Skeletal muscle satellite cell (primary cell): ENCODE results near the gene CEP350.

Experiments used
- H3K27me3 ChIP-seq: 2 replicates; pipeline ENCODE4 v1.7.0; 2013; ENCODE audit warnings: low read length; ENCODE audit not compliant: control insufficient read depth, insufficient read depth
- H3K36me3 ChIP-seq: 2 replicates; pipeline ENCODE4 v1.7.0; 2013; ENCODE audit warnings: mild to moderate bottlenecking, control low read depth, low read length; ENCODE audit not compliant: insufficient read depth
- H3K4me1 ChIP-seq: 2 replicates; pipeline ENCODE4 v1.7.0; 2013; ENCODE audit warnings: low read length; ENCODE audit not compliant: control insufficient read depth, insufficient read depth
- H3K4me2 ChIP-seq: 2 replicates; pipeline ENCODE4 v1.7.0; 2013; ENCODE audit warnings: mild to moderate bottlenecking, low read length
- H3K4me3 ChIP-seq: 2 replicates; pipeline ENCODE4 v1.7.0; 2013; ENCODE audit warnings: low read length
- H3K9ac ChIP-seq: 2 replicates; pipeline ENCODE4 v1.7.0; 2013; ENCODE audit warnings: mild to moderate bottlenecking, low read depth, low read length, moderate library complexity
- H3K9me3 ChIP-seq: replicated peaks from 2 replicates; pipeline ENCODE4 v1.7.0; 2013; ENCODE audit warnings: mild to moderate bottlenecking, control low read depth, low read length

Gene CEP350

GRCh38 chr1:180083164-180083563 lies 128.6 kb downstream of the CEP350 start:
- peaks cover 4% of the 10 kb centered on the region for H3K4me1 ChIP-seq
- no peaks in the 10 kb centered on the region for H3K9me3 ChIP-seq
- no peak overlapping the region for H3K9ac ChIP-seq
- H3K27me3 ChIP-seq = no peaks in the 10 kb centered on the region
- no peak overlapping the region for H3K4me2 ChIP-seq
- H3K36me3 ChIP-seq = peaks cover 17% of the 10 kb centered on the region
- no peak overlapping the region for H3K4me3 ChIP-seq

DNA sequence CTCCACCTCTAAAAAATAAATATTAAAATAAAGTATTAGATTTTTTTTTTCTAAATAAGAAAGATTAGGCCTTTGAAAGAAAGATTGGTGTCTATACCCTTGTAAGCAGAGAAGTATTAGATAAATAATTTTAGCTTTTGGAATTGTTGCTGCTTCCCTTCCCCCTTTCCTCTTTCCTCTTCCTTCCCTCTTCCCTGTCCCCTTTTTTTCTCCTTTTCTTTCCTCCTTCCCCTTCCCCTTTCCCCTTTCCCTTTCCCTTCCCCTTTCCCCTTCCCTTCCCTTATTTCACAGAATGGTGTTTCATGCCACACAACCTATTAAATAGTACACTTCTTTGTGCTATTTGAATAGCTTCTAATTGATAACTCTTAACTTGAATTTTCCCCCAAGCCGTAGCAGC lies 130.3 kb downstream of the CEP350 start:
- Histone ChIP-seq H3K9ac (no peak overlapping the region), H3K4me2 (no peak overlapping the region), H3K27me3 (no peaks in the 10 kb centered on the region), H3K36me3 (peaks cover 20% of the 10 kb centered on the region), H3K9me3 (no peaks in the 10 kb centered on the region), H3K4me3 (no peak overlapping the region), H3K4me1 (peaks cover 4% of the 10 kb centered on the region)

DNA sequence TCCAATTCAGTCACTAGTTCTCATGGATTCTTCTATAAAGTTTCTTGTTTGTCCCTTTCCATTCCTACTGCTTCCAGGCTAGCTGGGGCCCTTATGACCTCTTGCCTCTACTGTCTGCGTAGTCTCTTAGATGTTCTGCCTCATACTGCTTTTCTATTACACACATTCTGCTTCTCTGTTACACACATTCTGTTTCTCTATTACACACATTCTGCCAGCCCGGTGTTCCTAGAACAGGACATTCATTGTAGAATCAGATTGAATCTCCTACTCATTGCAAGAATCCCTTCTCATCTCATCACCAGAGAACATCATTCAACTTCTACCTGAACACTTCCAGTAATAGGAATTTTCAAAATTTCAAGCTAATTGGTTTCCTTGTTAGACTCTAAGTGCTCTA lies 130.7 kb downstream of the CEP350 start:
- H3K4me2 ChIP-seq = no peak overlapping the region
- H3K36me3 ChIP-seq = peaks cover 20% of the 10 kb centered on the region
- H3K4me1 ChIP-seq = peaks cover 4% of the 10 kb centered on the region
- H3K9ac ChIP-seq = no peak overlapping the region
- no peaks in the 10 kb centered on the region for H3K9me3 ChIP-seq
- H3K4me3 ChIP-seq = no peak overlapping the region
- H3K27me3 ChIP-seq = no peaks in the 10 kb centered on the region

DNA sequence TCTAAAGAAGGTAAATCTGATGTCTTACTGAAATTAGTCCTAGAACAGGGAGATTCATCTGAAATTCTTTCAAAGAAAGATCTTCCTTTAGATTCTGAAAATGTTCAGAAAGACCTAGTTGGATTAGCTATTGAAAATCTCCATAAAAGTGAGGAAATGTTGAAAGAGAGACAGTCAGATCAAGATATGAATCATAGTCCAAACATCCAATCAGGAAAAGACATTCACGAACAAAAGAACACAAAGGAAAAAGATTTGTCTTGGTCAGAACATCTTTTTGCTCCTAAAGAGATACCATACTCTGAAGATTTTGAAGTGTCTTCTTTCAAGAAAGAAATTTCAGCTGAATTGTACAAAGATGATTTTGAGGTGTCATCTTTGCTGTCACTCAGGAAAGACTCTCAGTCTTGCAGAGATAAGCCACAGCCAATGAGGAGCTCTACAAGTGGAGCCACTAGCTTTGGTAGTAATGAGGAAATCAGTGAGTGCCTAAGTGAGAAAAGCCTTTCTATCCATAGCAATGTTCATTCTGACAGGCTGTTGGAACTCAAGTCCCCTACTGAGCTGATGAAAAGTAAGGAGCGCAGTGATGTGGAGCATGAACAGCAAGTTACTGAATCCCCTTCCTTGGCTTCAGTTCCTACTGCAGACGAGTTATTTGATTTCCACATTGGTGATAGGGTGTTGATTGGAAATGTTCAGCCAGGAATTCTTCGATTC lies 138.5 kb downstream of the CEP350 start:
- peaks cover 12% of the 10 kb centered on the region for H3K4me1 ChIP-seq
- peaks cover 44% of the 10 kb centered on the region for H3K36me3 ChIP-seq
- H3K4me3 ChIP-seq = no peak overlapping the region
- H3K4me2 ChIP-seq = no peak overlapping the region
- no peak overlapping the region for H3K9ac ChIP-seq
- no peaks in the 10 kb centered on the region for H3K27me3 ChIP-seq
- no peaks in the 10 kb centered on the region for H3K9me3 ChIP-seq

DNA sequence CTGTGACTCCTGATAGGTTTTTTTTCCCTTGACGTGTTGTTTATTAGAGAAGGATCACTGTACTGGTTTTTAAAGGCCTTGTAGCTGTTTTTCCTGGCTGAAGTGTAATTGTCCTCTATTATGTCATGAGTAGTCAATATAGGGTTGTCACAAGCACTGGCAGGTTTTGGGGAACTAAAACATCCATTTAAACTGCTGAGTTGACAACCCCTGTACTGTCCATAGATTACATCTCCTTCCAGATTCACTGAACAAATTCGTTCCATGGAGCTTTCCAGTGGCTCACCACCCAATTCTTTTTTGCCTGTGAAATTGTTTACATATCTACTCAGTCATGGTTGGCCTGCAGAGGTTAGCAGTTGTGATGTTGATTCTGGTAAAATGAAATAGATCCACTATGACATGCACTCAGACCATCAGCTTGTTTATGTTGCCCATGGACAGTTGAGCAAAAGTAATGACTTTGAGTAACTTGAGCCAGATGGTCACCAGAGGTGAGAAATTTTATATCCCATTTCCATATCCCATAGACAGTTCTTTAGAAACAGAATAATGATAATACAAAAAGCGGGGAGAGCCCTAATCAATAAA lies 140.2 kb downstream of the CEP350 start:
- no peak overlapping the region for H3K9ac ChIP-seq
- no peak overlapping the region for H3K4me3 ChIP-seq
- H3K4me2 ChIP-seq = no peak overlapping the region
- H3K4me1 ChIP-seq = peaks cover 26% of the 10 kb centered on the region
- no peaks in the 10 kb centered on the region for H3K9me3 ChIP-seq
- H3K36me3 ChIP-seq = peaks cover 42% of the 10 kb centered on the region
- no peaks in the 10 kb centered on the region for H3K27me3 ChIP-seq

DNA sequence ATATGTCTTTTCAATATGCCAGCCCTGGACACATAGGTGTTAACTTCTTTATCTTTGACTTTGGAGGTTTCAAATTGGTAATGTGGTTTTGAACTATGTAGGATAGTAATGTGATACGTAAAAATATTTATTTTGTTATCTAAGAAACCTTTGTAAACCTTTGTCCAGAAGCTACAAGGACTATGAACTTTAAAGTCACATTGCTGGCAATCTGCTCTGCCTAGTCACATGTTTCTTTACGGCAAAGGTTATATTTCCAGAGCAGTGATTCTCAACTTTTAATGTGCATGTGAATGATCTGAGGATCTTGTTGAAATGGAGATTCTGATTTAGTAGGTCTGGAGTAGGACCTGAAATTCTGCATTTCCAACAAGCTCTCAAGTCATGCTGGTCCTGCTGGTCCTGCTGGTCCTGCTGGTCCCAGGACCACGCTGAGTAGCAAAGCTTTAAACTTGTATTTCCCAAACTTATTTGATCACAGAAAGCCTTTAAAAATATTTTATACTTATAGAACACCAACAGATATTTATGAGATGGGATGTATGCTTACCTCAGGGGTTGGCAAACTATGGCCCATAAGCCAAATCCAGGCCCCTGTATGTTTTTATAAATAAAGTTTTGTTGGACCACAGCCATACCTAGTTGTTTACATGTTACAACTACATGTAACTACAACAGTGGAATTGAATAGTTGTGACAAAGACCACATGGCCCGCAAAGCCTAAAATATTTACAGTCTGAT lies 142.1 kb downstream of the CEP350 start:
- Histone ChIP-seq H3K36me3 (peaks cover 54% of the 10 kb centered on the region), H3K4me3 (no peak overlapping the region), H3K27me3 (no peaks in the 10 kb centered on the region), H3K9me3 (no peaks in the 10 kb centered on the region), H3K9ac (no peak overlapping the region), H3K4me2 (no peak overlapping the region), H3K4me1 (peaks cover 26% of the 10 kb centered on the region)

DNA sequence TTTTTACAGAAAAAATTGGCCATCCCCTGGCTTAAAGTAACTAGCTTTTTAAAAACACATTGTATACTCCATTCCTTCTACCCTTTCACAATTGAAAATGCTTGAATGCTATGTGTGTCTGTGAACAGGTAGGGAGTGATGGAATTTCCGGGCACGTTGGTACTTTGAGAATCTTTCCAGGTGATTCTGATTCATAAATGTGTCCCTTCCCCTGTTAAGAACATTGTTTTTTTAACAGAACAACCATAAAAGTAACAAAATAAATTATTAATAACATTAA lies 142.7 kb downstream of the CEP350 start:
- Histone ChIP-seq H3K4me1 (peaks cover 25% of the 10 kb centered on the region), H3K27me3 (no peaks in the 10 kb centered on the region), H3K4me3 (no peak overlapping the region), H3K36me3 (peaks cover 53% of the 10 kb centered on the region), H3K9me3 (no peaks in the 10 kb centered on the region), H3K9ac (no peak overlapping the region), H3K4me2 (no peak overlapping the region)

DNA sequence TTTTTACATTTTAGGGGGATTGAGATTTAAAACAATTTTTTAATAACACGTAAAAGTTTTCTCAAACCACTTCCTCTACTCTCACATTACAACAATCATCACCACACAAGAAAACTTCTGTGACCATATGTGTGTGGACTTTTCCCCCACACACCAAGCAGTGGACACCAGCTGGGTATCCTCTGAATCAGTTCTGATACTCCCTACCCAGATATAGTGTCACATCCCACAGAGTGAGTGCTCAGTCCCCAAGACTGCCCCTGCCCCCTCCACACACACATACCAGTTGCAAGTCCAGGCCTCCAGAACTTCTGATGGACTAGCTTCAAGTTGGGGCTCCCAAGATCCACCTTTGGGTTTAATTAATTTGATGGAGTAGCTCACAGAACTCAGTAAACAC lies 146.8 kb downstream of the CEP350 start:
- no peaks in the 10 kb centered on the region for H3K9me3 ChIP-seq
- no peak overlapping the region for H3K4me2 ChIP-seq
- H3K27me3 ChIP-seq = no peaks in the 10 kb centered on the region
- no peak overlapping the region for H3K9ac ChIP-seq
- peaks cover 37% of the 10 kb centered on the region for H3K36me3 ChIP-seq
- no peak overlapping the region for H3K4me3 ChIP-seq
- peaks cover 15% of the 10 kb centered on the region for H3K4me1 ChIP-seq

- Histone ChIP-seq H3K9ac (no peak overlapping the region), H3K4me3 (no peak overlapping the region), H3K4me2 (no peak overlapping the region), H3K4me1 (peaks cover 6% of the 10 kb centered on the region), H3K9me3 (no peaks in the 10 kb centered on the region), H3K27me3 (no peaks in the 10 kb centered on the region), H3K36me3 (peaks cover 34% of the 10 kb centered on the region)
Observed at GRCh38 chr1:180103819-180104218, 149.2 kb downstream of the CEP350 start.

GRCh38 chr1:180112091-180112490 lies 157.5 kb downstream of the CEP350 start:
- Histone ChIP-seq H3K27me3 (no peaks in the 10 kb centered on the region), H3K4me1 (peaks cover under 1% of the 10 kb centered on the region), H3K36me3 (peaks cover 34% of the 10 kb centered on the region), H3K9ac (no peak overlapping the region), H3K4me2 (no peak overlapping the region), H3K4me3 (no peak overlapping the region), H3K9me3 (peaks cover 5% of the 10 kb centered on the region)

GRCh38 chr1:180112984-180113647 lies 158.5 kb downstream of the CEP350 start:
- peaks cover 34% of the 10 kb centered on the region for H3K36me3 ChIP-seq
- H3K4me1 ChIP-seq = peaks cover 11% of the 10 kb centered on the region
- no peaks in the 10 kb centered on the region for H3K27me3 ChIP-seq
- H3K4me3 ChIP-seq = no peak overlapping the region
- H3K4me2 ChIP-seq = no peak overlapping the region
- no peak overlapping the region for H3K9ac ChIP-seq
- peaks cover 5% of the 10 kb centered on the region for H3K9me3 ChIP-seq
